ENCODE results near the gene ILDR2.

The ILDR2 gene

DNA sequence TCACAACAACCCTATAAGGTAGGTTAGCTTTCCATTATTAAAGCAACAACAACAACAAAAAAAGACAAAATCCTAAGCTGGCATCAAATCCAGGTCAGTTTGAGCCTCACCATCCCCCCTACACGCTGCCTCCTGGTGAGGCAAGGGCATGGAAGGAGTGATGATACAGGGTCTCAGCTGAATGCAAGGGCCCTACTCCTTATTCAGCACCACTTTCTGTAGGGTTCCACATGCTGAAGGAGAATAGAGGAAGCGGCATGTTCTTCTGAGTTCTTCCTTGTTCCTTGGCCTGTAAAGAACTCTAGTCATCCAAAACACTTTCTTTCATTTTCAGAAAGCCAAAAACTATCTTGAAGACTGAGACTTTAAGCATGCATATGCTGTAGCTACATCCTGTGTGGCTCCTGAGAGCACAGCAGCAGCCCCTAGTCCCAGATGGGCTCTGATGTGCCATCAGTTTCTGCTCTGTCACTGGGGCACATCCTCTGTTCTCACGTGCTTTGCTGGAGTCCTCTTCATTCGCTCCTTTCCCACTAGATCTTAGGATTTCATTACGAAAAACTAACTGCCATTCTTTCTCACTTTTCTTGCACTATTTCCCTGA lies 6.2 kb downstream of the ILDR2 start:
- DNase-seq (ENCODE audit: low spot score): no peak

DNA sequence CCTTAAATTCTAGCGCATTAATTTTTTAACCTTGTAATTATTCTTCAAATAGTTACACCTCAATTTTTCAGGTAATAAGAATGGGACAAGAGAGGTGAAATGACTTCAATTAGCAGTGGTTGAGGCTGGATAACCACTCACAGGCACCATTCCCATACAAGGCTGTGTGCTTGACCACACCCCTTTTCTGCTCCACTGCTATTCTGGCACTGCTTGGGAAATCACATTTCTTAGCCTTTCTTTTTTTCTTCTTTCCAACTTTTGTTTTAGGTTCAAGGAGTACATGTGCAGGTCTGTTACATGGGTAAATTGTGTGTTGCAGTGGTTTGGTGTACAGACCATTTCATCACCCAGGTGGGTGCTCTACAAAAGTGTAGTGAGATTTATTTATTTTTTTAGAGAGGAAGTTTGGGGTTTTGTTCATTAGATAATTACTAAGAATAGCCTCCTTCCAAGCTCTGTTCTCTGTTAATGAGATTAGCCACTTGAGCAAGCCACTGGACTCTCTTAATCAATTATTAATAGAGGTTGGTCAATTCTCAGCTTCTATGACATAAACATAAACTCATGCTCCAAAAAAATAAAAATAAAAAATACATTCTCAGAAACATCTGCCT lies 14.4 kb downstream of the ILDR2 start:
- no peak for DNase-seq (ENCODE audit: low spot score)

- DNase-seq (ENCODE audit: low spot score): no peak
Observed at GRCh38 chr1:166956872-166957271, 18.5 kb downstream of the ILDR2 start.

GRCh38 chr1:166956057-166956850 lies 19.1 kb downstream of the ILDR2 start:
- no peak for DNase-seq (ENCODE audit: low spot score)

DNA sequence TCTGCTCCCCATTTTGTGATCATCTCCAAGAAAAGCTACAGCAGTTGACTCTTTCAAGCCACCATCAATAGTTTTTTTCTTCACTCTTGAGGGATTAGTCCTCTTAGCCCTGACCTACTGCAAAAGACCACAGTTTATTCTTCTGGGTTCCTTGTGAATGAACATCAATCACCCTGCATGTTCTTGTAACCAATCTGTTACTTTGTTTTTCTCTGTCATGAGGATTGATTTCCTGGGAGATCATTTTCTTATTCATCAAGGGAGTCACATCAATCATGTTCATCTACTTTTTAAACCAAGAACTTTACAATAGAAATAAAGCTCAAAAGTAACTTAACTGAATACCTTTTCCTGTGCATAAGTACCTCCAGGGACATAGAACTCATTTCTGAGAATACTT lies 21.8 kb downstream of the ILDR2 start:
- no peak for DNase-seq (ENCODE audit: low spot score)

DNA sequence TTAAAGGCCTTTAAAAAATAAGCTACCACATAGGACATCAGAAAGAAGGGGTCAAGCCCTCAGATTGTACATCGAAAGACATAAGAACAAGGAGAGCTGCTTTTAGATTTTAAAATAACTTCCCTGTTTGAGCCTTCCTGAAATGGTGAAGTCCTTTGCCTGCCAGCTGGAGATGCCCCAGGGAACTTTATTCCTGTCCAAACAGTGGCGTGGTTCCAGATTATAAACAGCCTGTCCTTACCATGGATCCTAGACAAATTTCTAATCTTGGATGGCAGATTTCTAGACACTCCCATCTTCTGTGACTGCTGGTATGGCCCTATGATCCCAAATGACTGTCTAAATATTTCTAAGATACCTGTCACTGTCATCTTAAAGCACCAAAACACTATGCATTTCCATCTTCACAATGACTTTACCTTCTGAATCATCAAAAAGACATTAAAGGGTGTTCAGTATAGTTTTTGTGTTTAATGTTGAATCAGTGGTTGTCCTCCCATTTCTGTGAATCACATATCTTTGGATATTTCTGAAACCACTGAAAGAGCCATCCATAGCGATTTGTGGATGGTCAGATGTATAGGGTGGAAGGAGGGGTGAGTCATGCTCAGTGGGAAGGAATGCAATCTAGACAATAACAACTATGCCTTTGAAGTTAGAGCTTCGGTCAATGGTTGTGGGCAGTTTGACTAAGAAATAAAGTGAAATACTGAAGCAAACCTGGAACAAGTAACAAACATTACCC lies 23.2 kb downstream of the ILDR2 start:
- no peak for DNase-seq (ENCODE audit: low spot score)

GRCh38 chr1:166951050-166951449 lies 24.3 kb downstream of the ILDR2 start:
- DNase-seq (ENCODE audit: low spot score): no peak

GRCh38 chr1:166950156-166950555 lies 25.2 kb downstream of the ILDR2 start:
- DNase-seq (ENCODE audit: low spot score): no peak

GRCh38 chr1:166948856-166949350 lies 26.4 kb downstream of the ILDR2 start:
- DNase-seq (ENCODE audit: low spot score): no peak

GRCh38 chr1:166947398-166948043 lies 27.8 kb downstream of the ILDR2 start:
- no peak for DNase-seq (ENCODE audit: low spot score)

GRCh38 chr1:166944186-166944967 lies 31.0 kb downstream of the ILDR2 start:
- DNase-seq (ENCODE audit: low spot score): no peak

GRCh38 chr1:166939741-166940375 lies 35.5 kb downstream of the ILDR2 start:
- DNase-seq (ENCODE audit: low spot score): no peak

DNA sequence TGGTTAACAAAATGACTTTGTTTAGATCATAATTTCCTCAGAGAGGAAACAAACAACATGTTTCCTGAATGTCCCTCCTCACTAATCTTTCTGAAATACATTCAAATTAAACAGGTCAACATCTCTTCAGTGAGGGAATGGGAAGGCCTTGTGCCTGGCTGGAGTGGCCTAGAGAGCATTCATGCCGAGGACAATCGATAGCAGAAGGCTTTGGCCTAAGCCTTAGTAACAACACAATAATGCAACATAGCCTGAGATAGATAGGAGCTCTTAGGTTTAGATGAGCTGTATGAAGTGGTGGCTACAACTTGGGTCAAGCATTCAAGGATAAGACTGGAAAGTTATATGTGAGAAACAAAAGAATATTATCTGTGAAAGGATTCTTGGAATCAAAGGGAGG lies 37.4 kb downstream of the ILDR2 start:
- DNase-seq (ENCODE audit: low spot score): no peak

DNA sequence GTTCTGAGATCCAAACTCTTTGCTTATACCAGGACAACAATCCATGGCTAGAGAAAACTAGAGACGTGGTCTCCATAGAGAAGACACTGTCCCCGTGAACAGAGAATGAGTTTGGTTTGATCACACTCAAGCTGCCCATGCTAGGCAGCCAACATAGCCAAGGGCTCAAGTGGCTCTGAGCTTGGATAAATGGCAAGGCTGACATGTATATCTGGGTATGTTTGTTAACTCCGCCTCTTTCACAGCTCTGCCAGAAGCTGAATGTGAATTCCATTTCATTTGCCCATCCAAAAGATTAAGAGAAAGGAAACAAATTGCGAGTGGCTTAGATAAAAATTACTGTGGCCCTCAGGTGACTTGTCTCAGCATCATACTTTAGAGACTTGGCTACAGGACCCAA lies 38.0 kb downstream of the ILDR2 start:
- no peak for DNase-seq (ENCODE audit: low spot score)

DNA sequence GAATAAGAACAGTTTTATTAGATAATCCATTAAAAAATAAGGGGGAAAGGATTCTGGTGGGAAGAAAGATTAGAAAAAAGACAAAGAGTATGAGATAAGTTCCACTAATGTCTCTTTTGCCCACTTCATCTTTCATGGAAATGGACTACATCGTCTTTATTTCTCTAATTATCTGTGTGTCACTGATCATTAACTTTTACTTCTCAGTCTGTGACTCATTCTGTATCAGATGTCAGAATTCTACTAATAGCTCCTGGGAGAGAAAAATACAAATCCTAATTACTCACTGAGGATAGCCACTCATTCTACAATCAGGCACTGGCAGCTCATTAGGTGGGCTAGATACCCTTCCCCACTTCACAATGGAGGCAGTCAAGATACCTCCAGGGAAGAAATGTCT lies 41.7 kb downstream of the ILDR2 start:
- no peak for DNase-seq (ENCODE audit: low spot score)

GRCh38 chr1:166933140-166933539 lies 42.2 kb downstream of the ILDR2 start:
- no peak for DNase-seq (ENCODE audit: low spot score)

DNA sequence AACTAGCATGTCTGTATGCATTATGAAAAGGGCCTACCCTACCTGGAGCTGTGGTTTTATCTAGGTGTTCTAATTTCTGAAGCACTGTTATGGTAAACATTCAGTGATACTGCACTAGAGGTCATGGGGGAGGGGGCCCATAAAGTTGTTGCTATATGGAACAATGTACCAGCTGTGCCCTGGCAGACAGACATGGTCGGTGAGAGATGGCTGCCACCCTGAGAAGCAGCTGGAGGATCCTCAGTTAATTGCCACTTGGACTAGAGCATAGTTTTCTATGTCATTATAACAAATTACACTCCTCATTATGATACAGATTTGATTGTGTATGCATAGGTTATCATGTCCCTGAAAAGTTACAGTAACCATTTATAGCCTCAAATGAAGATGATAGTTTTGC lies 45.4 kb downstream of the ILDR2 start:
- no peak for DNase-seq (ENCODE audit: low spot score)

GRCh38 chr1:166927701-166928100 lies 47.6 kb downstream of the ILDR2 start:
- DNase-seq (ENCODE audit: low spot score): no peak

- no peak for DNase-seq (ENCODE audit: low spot score)
Observed at GRCh38 chr1:166925810-166926478, 49.4 kb downstream of the ILDR2 start.
